ENCODE data around the gene RETSAT. TPM values are rescaled to one million over a fixed set of nuclear protein-coding genes. Genes with fewer than 3 reads are reported as not detected.

RETSAT gene
- total and polyA plus RNA-seq, 2 of the 13 experiments (the other 11 are each of a cell fraction or from before 2014, with no cell fraction given): 46.7 to 61.0 TPM

DNA sequence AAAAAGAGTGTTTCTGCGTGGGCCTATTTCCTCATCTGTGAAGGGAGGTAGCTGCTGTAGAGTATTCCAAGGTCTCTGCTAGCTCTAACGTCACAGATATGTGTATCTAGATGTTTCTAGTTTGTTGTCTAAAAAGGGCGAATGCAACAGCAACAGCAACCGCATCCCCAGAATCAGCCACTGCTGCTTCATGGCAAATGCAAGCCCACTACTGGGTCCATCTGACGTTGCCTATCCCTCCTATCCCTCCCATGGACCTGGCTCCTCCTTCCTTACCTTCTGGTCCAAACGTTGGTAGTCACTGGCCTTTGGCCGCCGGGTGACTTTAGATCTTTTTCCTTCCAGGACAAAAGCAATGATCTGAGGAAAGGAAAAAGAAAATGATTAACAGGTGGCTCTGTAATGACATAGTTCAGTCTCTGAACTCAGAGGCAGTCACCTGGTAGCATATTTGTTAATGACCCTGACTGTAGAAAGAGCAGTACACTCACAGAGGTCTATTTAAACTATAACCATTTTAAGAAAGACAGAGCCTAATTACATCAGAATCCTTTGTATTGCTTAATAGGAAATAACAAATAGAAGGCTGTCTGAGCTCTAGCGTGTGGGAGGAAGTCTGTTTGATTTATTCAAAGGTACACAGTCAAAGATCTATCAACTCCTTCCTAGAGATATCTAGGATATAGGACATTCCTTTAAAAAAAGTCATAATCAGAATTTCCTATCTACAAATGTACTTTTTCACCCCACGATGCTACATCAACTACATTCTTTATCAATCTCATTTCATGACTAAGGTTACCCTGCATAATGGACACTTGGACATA lies 29.5 kb downstream of the RETSAT start (continued):
- TF ChIP-seq, protein P1, sequence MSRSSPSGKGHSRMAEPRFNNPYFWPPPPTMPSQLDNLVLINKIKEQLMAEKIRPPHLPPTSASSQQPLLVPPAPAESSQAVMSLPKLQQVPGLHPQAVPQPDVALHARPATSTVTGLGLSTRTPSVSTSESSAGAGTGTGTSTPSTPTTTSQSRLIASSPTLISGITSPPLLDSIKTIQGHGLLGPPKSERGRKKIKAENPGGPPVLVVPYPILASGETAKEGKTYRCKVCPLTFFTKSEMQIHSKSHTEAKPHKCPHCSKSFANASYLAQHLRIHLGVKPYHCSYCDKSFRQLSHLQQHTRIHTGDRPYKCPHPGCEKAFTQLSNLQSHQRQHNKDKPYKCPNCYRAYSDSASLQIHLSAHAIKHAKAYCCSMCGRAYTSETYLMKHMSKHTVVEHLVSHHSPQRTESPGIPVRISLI (CRISPR knock-in tag; IDR thresholded peaks at IDR 0.05; ENCODE audit: borderline replicate concordance): no peak; the same call in 1 of the 2 replicates
- TF ChIP-seq ZNF790 (CRISPR knock-in tag; IDR thresholded peaks at IDR 0.05; ENCODE audit: borderline replicate concordance): no peak
- peak; percentile 36 for TF ChIP-seq YY1 (IDR thresholded peaks at IDR 0.05; ENCODE audit: insufficient read depth, insufficient replicate concordance, low read depth, low read length)
- peak; percentile 83 for TF ChIP-seq THAP11 (CRISPR knock-in tag; IDR thresholded peaks at IDR 0.05)
- TF ChIP-seq, protein P2, sequence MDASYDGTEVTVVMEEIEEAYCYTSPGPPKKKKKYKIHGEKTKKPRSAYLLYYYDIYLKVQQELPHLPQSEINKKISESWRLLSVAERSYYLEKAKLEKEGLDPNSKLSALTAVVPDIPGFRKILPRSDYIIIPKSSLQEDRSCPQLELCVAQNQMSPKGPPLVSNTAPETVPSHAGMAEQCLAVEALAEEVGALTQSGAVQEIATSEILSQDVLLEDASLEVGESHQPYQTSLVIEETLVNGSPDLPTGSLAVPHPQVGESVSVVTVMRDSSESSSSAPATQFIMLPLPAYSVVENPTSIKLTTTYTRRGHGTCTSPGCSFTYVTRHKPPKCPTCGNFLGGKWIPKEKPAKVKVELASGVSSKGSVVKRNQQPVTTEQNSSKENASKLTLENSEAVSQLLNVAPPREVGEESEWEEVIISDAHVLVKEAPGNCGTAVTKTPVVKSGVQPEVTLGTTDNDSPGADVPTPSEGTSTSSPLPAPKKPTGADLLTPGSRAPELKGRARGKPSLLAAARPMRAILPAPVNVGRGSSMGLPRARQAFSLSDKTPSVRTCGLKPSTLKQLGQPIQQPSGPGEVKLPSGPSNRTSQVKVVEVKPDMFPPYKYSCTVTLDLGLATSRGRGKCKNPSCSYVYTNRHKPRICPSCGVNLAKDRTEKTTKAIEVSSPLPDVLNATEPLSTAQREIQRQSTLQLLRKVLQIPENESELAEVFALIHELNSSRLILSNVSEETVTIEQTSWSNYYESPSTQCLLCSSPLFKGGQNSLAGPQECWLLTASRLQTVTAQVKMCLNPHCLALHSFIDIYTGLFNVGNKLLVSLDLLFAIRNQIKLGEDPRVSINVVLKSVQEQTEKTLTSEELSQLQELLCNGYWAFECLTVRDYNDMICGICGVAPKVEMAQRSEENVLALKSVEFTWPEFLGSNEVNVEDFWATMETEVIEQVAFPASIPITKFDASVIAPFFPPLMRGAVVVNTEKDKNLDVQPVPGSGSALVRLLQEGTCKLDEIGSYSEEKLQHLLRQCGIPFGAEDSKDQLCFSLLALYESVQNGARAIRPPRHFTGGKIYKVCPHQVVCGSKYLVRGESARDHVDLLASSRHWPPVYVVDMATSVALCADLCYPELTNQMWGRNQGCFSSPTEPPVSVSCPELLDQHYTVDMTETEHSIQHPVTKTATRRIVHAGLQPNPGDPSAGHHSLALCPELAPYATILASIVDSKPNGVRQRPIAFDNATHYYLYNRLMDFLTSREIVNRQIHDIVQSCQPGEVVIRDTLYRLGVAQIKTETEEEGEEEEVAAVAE (CRISPR knock-in tag; IDR thresholded peaks at IDR 0.05; ENCODE audit: borderline replicate concordance): peak; percentile 51; the same call in 1 of the 2 replicates
- TF ChIP-seq HOXA9 (CRISPR knock-in tag; IDR thresholded peaks at IDR 0.05; ENCODE audit: borderline replicate concordance): no peak
- TF ChIP-seq MEIS2 (CRISPR knock-in tag; IDR thresholded peaks at IDR 0.05): 0 out of 2 replicates have a peak, but pooled peaks have one; percentile 35
- peak; percentile 37; the same call in 1 of the 2 replicates for TF ChIP-seq KLF6 (CRISPR knock-in tag; IDR thresholded peaks at IDR 0.05)
- TF ChIP-seq ZNF619 (CRISPR knock-in tag; IDR thresholded peaks at IDR 0.05): no peak
- no peak for TF ChIP-seq NFKB2 (CRISPR knock-in tag; IDR thresholded peaks at IDR 0.05; ENCODE audit: borderline replicate concordance)
- TF ChIP-seq ZFX (CRISPR knock-in tag; IDR thresholded peaks at IDR 0.05; ENCODE audit: low read depth): peak; percentile 28; the same call in 1 of the 2 replicates
- TF ChIP-seq KMT2A (CRISPR knock-in tag; IDR thresholded peaks at IDR 0.05): peak; percentile 35; the same call in 1 of the 2 replicates
- no peak for TF ChIP-seq PAF1 (CRISPR knock-in tag; IDR thresholded peaks at IDR 0.05)
- no peak for TF ChIP-seq U2AF2 (IDR thresholded peaks at IDR 0.05; ENCODE audit: low read depth, low read length)
- TF ChIP-seq, protein P3, sequence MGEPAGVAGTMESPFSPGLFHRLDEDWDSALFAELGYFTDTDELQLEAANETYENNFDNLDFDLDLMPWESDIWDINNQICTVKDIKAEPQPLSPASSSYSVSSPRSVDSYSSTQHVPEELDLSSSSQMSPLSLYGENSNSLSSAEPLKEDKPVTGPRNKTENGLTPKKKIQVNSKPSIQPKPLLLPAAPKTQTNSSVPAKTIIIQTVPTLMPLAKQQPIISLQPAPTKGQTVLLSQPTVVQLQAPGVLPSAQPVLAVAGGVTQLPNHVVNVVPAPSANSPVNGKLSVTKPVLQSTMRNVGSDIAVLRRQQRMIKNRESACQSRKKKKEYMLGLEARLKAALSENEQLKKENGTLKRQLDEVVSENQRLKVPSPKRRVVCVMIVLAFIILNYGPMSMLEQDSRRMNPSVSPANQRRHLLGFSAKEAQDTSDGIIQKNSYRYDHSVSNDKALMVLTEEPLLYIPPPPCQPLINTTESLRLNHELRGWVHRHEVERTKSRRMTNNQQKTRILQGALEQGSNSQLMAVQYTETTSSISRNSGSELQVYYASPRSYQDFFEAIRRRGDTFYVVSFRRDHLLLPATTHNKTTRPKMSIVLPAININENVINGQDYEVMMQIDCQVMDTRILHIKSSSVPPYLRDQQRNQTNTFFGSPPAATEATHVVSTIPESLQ (CRISPR knock-in tag; conservative IDR thresholded peaks at IDR 0.05): no peak
- no peak for TF ChIP-seq ZNF547 (CRISPR knock-in tag; IDR thresholded peaks at IDR 0.05)
- TF ChIP-seq, protein P4, sequence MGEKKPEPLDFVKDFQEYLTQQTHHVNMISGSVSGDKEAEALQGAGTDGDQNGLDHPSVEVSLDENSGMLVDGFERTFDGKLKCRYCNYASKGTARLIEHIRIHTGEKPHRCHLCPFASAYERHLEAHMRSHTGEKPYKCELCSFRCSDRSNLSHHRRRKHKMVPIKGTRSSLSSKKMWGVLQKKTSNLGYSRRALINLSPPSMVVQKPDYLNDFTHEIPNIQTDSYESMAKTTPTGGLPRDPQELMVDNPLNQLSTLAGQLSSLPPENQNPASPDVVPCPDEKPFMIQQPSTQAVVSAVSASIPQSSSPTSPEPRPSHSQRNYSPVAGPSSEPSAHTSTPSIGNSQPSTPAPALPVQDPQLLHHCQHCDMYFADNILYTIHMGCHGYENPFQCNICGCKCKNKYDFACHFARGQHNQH (CRISPR knock-in tag; IDR thresholded peaks at IDR 0.05): peak; percentile 51
- TF ChIP-seq NFE2L1 (CRISPR knock-in tag; IDR thresholded peaks at IDR 0.05; ENCODE audit: borderline replicate concordance): no peak
- peak; percentile 58 for TF ChIP-seq CREB1 (IDR thresholded peaks at IDR 0.05)
- TF ChIP-seq CREB1 (CRISPR knock-in tag; IDR thresholded peaks at IDR 0.05): peak; percentile 92
- TF ChIP-seq SOX5 (CRISPR knock-in tag; IDR thresholded peaks at IDR 0.05; ENCODE audit: borderline replicate concordance): peak; percentile 96

Data from HepG2 (cell line).